ENCODE data around the gene SHISA6. TPM values are rescaled to one million over a fixed set of nuclear protein-coding genes. Genes with fewer than 3 reads are reported as not detected.

Gene SHISA6
- total RNA-seq, 1 donor from 2014 or later, result 3.3 TPM

DNA sequence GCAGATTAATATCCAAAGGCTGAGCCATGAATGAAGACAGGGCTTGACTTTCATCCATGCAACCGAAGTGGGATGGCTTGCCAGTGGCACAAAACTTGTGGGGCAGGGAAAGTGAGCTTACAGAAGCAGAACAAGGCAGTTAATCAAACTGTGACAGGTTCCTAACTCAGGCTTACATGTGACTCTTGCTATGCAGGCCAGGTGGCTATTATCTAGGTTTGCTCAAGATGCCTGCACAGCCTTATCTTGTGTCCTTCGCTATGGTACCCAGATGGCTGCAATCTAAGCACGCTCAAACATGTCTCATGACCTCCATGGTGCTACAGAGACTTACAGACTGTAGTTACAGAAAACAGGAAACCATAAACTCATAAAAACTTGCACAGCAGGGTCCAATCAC, 348.7 kb downstream of the SHISA6 start:
- Mint-ChIP-seq H3K27me3 (ENCODE audit: insufficient read depth, low read depth) (peaks cover 6% of the 10 kb centered on the region), H3K9me3 (no peaks in the 10 kb centered on the region), H3K4me1 (no peaks in the 10 kb centered on the region), H3K4me3 (no peak overlapping the region), H3K27ac (no peak overlapping the region), H3K36me3 (no peaks in the 10 kb centered on the region)
- no peak overlapping the region for H3K27ac ChIP-seq
- H2AFZ ChIP-seq (replicated peaks), result no peak overlapping the region
- no peaks in the 10 kb centered on the region for H3K79me2 ChIP-seq (ENCODE audit: low read depth)
- H3K4me2 ChIP-seq, result no peak overlapping the region
- no peak overlapping the region for H3K9ac ChIP-seq
- H4K20me1 ChIP-seq (ENCODE audit: low read depth), result no peaks in the 10 kb centered on the region
- H3K27me3 ChIP-seq, result no peaks in the 10 kb centered on the region
- no peak for TF ChIP-seq CTCF (IDR thresholded peaks at IDR 0.05)
- TF ChIP-seq EZH2 (IDR thresholded peaks at IDR 0.05), result no peak
- H3K9me3 ChIP-seq (ENCODE audit: low read depth), result no peaks in the 10 kb centered on the region
- no peak for DNase-seq (ENCODE audit: low spot score)
- H3K4me1 ChIP-seq, result no peaks in the 10 kb centered on the region
- H3K36me3 ChIP-seq, result no peaks in the 10 kb centered on the region
- H3K4me3 ChIP-seq, result no peak overlapping the region
- no peaks in the 10 kb centered on the region for H3F3A ChIP-seq (ENCODE audit: low read depth)

DNA sequence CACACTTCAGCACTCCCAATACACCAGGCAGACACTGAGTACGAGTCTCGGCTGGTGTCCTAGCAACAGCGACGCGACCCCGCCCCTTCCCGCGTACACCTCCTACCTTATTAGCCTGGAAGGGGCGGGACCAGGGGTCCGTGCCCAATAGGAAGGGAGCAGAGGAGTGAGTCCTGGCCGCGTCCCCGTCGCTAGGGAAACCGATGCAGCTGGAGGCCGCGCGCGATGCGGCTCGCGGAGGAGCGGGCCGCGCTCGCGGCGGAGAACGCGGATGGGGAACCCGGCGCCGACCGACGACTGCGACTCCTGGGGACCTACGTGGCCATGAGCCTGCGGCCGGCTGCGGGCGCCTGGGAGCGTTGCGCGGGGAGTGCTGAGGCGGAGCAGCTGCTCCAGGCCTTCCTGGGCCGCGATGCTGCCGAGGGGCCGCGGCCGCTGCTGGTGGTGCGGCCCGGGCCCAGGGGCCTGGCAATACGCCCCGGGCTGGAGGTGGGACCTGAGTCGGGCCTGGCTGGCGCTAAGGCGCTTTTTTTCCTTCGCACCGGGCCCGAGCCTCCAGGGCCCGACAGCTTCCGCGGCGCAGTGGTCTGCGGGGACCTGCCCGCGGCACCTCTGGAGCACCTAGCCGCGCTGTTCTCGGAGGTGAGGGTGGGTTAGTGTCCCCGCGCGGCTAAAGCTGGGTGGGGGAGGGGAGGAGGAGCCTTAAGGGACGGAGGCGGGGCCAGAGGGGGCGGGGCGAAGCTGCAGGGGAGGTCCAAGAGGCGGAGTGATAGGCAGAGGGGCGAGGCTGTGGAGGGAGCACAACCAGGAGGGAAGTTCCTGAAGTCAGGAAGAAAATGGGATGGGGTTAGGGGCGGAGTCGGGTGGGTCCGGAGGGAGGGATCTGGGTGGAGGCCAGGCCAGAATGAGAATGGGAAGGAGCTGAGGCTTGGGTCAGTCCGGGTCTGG, 357.5 kb downstream of the SHISA6 start, which contains the start of gene DNAH9:
TSS of gene DNAH9 (plus strand) at position 197 of the 948 bp plus-strand sequence. CDS start at position 226, 29 bp downstream.
- peak within 1 kb of the TSS; percentile 79 for H3K4me3 ChIP-seq
- TF ChIP-seq CTCF (IDR thresholded peaks at IDR 0.05), result no peak
- no peak for TF ChIP-seq EZH2 (IDR thresholded peaks at IDR 0.05)
- TF ChIP-seq EZH2phosphoT487 (IDR thresholded peaks at IDR 0.05), result no peak
- peaks cover 7% of the 10 kb centered on the region for H3K27me3 Mint-ChIP-seq (ENCODE audit: insufficient read depth, low read depth)

DNA sequence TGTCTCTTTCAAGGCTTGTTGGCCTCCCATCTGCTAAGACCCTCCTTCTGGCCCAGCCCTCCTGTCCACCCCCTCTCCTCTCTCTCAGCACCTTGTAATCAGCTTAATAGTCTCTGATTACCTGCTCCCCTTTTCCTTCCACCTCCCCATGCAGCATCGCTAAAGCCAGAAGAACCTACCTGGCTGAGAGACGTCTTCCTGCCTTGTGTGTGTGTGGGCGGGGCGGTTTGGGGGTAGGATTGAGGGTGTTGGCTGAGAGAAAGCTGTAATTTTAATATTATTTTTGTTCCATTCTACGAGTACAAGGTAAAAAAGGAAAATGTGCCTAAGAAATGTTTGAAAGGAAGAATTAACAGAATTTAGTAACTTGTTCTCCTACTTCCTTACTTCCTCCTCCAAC, 360.6 kb downstream of the SHISA6 start:
- Histone ChIP-seq H3K9me3 (ENCODE audit: low read depth) (no peaks in the 10 kb centered on the region), H2AFZ (replicated peaks) (no peak overlapping the region), H3K4me1 (no peaks in the 10 kb centered on the region), H3K4me3 (no peak overlapping the region), H4K20me1 (ENCODE audit: low read depth) (peaks cover 6% of the 10 kb centered on the region), H3K4me2 (no peak overlapping the region), H3K27me3 (peaks cover 13% of the 10 kb centered on the region), H3K27ac (no peak overlapping the region), H3K79me2 (ENCODE audit: low read depth) (no peaks in the 10 kb centered on the region), H3K36me3 (no peaks in the 10 kb centered on the region), H3K9ac (no peak overlapping the region), H3F3A (ENCODE audit: low read depth) (peaks cover 10% of the 10 kb centered on the region)
- H3K36me3 Mint-ChIP-seq, result no peaks in the 10 kb centered on the region
- no peak for TF ChIP-seq EZH2 (IDR thresholded peaks at IDR 0.05)
- no peak for TF ChIP-seq EZH2phosphoT487 (IDR thresholded peaks at IDR 0.05)
- no peak for TF ChIP-seq CTCF (IDR thresholded peaks at IDR 0.05)
- peaks cover 13% of the 10 kb centered on the region for H3K4me1 Mint-ChIP-seq
- no peak overlapping the region for H3K27ac Mint-ChIP-seq
- no peaks in the 10 kb centered on the region for H3K9me3 Mint-ChIP-seq
- peaks cover 6% of the 10 kb centered on the region for H3K27me3 Mint-ChIP-seq (ENCODE audit: insufficient read depth, low read depth)
- no peak for DNase-seq (ENCODE audit: low spot score)
- H3K4me3 Mint-ChIP-seq, result no peak overlapping the region

More for the DNA sequence above, 357.5 kb downstream of the SHISA6 start, which contains the start of gene DNAH9:
- Histone ChIP-seq H3K4me1 (no peaks in the 10 kb centered on the region), H3K79me2 (ENCODE audit: low read depth) (no peaks in the 10 kb centered on the region), H3F3A (ENCODE audit: low read depth) (peaks cover 10% of the 10 kb centered on the region), H3K27ac (no peak within 1 kb of the TSS), H3K9me3 (ENCODE audit: low read depth) (no peaks in the 10 kb centered on the region), H2AFZ (replicated peaks) (peak within 1 kb of the TSS; percentile 97), H3K36me3 (no peaks in the 10 kb centered on the region), H3K27me3 (peaks cover 23% of the 10 kb centered on the region), H4K20me1 (ENCODE audit: low read depth) (peaks cover 6% of the 10 kb centered on the region), H3K9ac (no peak within 1 kb of the TSS), H3K4me2 (peak within 1 kb of the TSS; percentile 87)
- Mint-ChIP-seq H3K4me3 (peak within 1 kb of the TSS; percentile 84), H3K27ac (no peak within 1 kb of the TSS), H3K9me3 (no peaks in the 10 kb centered on the region), H3K36me3 (no peaks in the 10 kb centered on the region), H3K4me1 (peaks cover 13% of the 10 kb centered on the region)
- DNase-seq (ENCODE audit: low spot score), result peak; percentile 99
